Fibroblast of mammary gland (primary cell): ENCODE data around the gene NCAPD3.
"Not testable (repeated sequence)": the region's sequence is repeated elsewhere in the genome, so short reads cannot be mapped to it uniquely, and the experiment has no call there.

Experiments used
- DNase-seq: peaks from one replicate; pipeline ENCODE4 v3.0.0-alpha.2; 2010; ENCODE audit warnings: low read depth
- H3K4me3 ChIP-seq: 2 replicates; pipeline ENCODE4 v1.5.1; 2011; ENCODE audit warnings: low read depth, mild to moderate bottlenecking, low read length, moderate library complexity; ENCODE audit not compliant: control insufficient read depth
- CTCF ChIP-seq: conservative IDR thresholded peaks from 2 replicates; pipeline ENCODE4 v1.5.1; 2011; ENCODE audit warnings: low read depth, low read length, inconsistent platforms; ENCODE audit not compliant: control insufficient read depth, insufficient read depth

Gene NCAPD3

DNA sequence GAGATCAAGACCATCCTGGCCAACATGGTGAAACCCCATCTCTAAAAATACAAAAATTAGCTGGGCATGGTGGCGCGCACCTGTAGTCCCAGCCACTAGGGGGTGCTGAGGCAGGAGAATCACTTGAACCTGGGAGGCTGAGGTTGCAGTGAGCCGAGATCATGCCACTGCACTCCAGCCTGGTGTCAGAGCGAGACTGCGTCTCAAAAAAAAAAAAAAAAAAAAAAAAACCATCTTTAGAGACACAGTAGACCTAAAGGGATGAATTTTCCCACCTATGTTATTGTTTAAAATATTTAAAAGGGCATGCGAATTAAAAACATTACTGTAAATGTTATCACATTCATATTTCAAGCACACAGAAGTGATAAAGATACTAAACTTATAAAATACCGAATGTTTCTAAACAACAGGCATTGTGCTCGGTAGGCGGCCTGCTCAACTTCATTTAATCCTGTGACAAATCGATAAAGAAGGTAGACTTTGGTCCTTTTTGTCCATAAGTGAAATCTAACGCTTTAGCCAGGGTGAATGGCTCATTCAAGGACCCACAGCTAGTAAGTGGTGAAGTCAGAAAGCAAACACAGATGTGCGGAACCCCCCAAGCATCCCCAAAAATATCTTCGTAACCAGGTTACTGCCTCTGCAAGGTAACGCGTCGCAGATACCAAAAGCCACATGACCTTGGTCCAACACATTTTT is 16.1 kb downstream of the NCAPD3 start:
- TF ChIP-seq CTCF = peak; percentile 46
- no peak overlapping the region for H3K4me3 ChIP-seq
- peak; percentile 24 for DNase-seq

- no peak for TF ChIP-seq CTCF
- no peak overlapping the region for H3K4me3 ChIP-seq
- no peak for DNase-seq
These were observed 17.6 kb downstream of the NCAPD3 start for GRCh38 chr11:134206185-134206584.

- no peak for TF ChIP-seq CTCF
- H3K4me3 ChIP-seq = no peak overlapping the region
- DNase-seq = no peak
These were observed 18.0 kb downstream of the NCAPD3 start for GRCh38 chr11:134205729-134206128.

GRCh38 chr11:134202661-134203060 is 21.1 kb downstream of the NCAPD3 start:
- no peak overlapping the region for H3K4me3 ChIP-seq
- no peak for TF ChIP-seq CTCF
- no peak for DNase-seq

- no peak for DNase-seq
- TF ChIP-seq CTCF = no peak
- no peak overlapping the region for H3K4me3 ChIP-seq
These were observed 23.1 kb downstream of the NCAPD3 start for GRCh38 chr11:134200688-134201087.

DNA sequence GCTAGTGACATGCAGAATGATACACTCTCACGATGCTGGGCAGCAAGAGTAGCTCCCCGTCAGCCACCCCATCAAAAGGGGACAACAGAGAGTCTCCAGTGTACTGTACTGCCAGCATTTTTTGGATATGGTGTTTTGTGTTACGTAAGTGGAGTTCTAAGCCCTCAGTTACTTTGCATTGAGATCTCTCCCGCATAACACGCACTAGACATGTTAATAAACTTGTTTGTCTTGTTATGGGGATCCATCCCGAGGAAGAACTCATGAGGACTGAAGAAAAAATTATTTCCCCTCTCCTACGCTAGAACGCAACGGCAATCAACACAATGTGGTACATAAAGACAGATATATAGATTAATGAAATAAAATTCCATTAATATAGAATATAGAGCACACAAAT is 24.2 kb downstream of the NCAPD3 start:
- H3K4me3 ChIP-seq = no peak overlapping the region
- TF ChIP-seq CTCF = no peak
- no peak for DNase-seq

- no peak overlapping the region for H3K4me3 ChIP-seq
- TF ChIP-seq CTCF = no peak
- DNase-seq = no peak
These were observed 27.0 kb downstream of the NCAPD3 start for GRCh38 chr11:134196756-134197155.

GRCh38 chr11:134188092-134188491 is 35.7 kb downstream of the NCAPD3 start:
- H3K4me3 ChIP-seq, DNase-seq: not testable (repeated sequence)
